Left ventricle myocardium inferior (tissue), 1 donor: Measurements from ENCODE around the gene ASCC1. TPM values are rescaled to one million over a fixed set of nuclear protein-coding genes. Genes with fewer than 3 reads are reported as not detected.
"Not testable (repeated sequence)": the region's sequence is repeated elsewhere in the genome, so short reads cannot be mapped to it uniquely, and the experiment has no call there.

Experiments used
- DNase-seq: peaks from one replicate; pipeline ENCODE4 v3.0.0-alpha.2; 2020
- H3K27ac ChIP-seq: fragments of 200-600 bp; replicated peaks from 2 replicates; pipeline ENCODE4 v1.8.0; 2021
- H3K27me3 ChIP-seq: fragments of 200-600 bp; 2 replicates; pipeline ENCODE4 v1.8.0; 2021; ENCODE audit warnings: low read depth
- H3K36me3 ChIP-seq: fragments of 200-600 bp; 2 replicates; pipeline ENCODE4 v1.8.0; 2021
- H3K4me1 ChIP-seq: fragments of 200-600 bp; 2 replicates; pipeline ENCODE4 v1.8.0; 2021
- H3K4me3 ChIP-seq: fragments of 200-600 bp; 2 replicates; pipeline ENCODE4 v1.8.0; 2021; ENCODE audit warnings: mild to moderate bottlenecking, moderate library complexity
- H3K9me3 ChIP-seq: fragments of 200-600 bp; replicated peaks from 2 replicates; pipeline ENCODE4 v1.8.0; 2021
- intact Hi-C: fragments of 100-400 bp; cut with micrococcal nuclease; formaldehyde crosslinking; loops from one replicate; pipeline ENCODE4 v1.11.0; 2022
- total RNA-seq: library from RNA; stranded (reverse); fragmentation: NEBNext Ultra II Directional; extraction: Animal tissue kit (Norgen Biotek cat#: 25700); gene quantifications from one replicate; pipeline ENCODE4 v1.2.1, GENCODE V29; 2021
- TF ChIP-seq, protein P1 (sequence below): fragments of 200-600 bp; IDR thresholded peaks from 2 replicates; pipeline ENCODE4 v1.8.0; 2021; ENCODE audit warnings: antibody characterized with exemption, mild to moderate bottlenecking, borderline replicate concordance
- donor health status: DM: no; HTN: yes; CAD: no; lungs with severe emphysema.

ASCC1 gene
- total RNA-seq, 1 donor from 2014 or later, result 37.0 TPM

DNA sequence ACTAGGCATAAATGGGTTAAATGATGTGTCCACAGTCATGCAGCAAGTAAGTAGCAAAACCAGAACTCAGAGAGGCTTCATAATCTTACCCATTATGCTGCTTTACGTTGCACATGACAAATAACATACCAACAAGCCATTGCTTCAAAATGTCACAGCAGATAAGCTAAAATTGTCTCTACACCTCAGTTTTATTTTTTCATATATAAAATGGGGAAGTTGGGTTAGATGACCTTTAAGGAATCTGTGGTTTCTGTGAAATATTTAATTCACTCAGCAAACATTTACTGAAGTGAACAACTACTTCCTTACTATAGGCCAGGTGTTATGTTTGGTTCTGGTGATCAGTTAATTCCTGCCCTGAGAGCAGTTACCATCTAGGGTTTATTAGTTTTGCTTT is 2.2 kb upstream of the ASCC1 start:
- H3K27me3 ChIP-seq, result no peaks in the 10 kb centered on the region
- peak overlapping the region; percentile 69 for H3K4me3 ChIP-seq
- peak overlapping the region; percentile 98 for H3K27ac ChIP-seq
- H3K36me3 ChIP-seq, result peaks cover 17% of the 10 kb centered on the region
- intact Hi-C loops, result no loop called here
- peaks cover 82% of the 10 kb centered on the region for H3K4me1 ChIP-seq
- no peaks in the 10 kb centered on the region for H3K9me3 ChIP-seq
- TF ChIP-seq, protein P1, sequence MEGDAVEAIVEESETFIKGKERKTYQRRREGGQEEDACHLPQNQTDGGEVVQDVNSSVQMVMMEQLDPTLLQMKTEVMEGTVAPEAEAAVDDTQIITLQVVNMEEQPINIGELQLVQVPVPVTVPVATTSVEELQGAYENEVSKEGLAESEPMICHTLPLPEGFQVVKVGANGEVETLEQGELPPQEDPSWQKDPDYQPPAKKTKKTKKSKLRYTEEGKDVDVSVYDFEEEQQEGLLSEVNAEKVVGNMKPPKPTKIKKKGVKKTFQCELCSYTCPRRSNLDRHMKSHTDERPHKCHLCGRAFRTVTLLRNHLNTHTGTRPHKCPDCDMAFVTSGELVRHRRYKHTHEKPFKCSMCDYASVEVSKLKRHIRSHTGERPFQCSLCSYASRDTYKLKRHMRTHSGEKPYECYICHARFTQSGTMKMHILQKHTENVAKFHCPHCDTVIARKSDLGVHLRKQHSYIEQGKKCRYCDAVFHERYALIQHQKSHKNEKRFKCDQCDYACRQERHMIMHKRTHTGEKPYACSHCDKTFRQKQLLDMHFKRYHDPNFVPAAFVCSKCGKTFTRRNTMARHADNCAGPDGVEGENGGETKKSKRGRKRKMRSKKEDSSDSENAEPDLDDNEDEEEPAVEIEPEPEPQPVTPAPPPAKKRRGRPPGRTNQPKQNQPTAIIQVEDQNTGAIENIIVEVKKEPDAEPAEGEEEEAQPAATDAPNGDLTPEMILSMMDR, result no peak
- no peak for DNase-seq

DNA sequence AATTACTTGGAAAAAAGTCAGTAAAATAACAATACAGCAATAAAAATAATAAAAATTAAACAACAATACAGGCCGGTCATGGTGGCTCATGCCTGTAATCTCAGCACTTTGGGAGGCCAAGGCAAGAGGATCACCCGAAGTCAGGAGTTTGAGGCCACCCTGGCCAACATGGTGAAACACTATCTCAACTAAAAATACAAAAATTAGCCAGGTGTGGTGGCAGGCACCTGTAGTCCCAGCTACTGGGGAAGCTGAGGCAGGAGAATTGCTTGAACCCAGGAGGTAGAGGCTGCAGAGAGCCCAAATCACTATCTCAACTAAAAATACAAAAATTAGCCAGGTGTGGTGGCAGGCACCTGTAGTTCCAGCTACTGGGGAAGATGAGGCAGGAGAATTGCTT is 4.2 kb downstream of the ASCC1 start:
- intact Hi-C loops, H3K9me3 ChIP-seq, H3K4me3 ChIP-seq, DNase-seq, H3K27ac ChIP-seq, H3K27me3 ChIP-seq: not testable (repeated sequence)
- peaks cover 26% of the 10 kb centered on the region for H3K4me1 ChIP-seq
- peaks cover 56% of the 10 kb centered on the region for H3K36me3 ChIP-seq

DNA sequence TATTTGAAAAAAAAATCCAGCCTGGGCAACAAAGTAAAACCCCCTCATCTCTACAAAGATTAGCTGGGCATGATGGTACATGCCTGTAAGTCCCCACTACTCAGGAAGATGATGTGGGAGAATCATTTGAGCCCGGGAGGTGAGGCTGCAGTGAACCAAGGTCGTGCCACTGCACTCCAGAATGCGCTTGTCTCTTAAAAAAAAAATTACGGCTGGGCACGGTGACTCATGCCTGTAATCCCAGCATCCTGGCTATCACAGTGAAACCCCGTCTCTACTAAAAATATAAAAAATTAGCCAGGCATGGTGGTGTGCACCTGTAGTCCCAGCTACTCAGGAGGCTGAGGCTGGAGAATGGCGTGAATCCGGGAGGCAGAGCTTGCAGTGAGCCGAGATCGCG is 4.7 kb downstream of the ASCC1 start:
- DNase-seq, intact Hi-C loops, H3K4me3 ChIP-seq, H3K27ac ChIP-seq, H3K27me3 ChIP-seq, H3K9me3 ChIP-seq: not testable (repeated sequence)
- Histone ChIP-seq H3K4me1 (peaks cover 22% of the 10 kb centered on the region), H3K36me3 (peaks cover 60% of the 10 kb centered on the region)

DNA sequence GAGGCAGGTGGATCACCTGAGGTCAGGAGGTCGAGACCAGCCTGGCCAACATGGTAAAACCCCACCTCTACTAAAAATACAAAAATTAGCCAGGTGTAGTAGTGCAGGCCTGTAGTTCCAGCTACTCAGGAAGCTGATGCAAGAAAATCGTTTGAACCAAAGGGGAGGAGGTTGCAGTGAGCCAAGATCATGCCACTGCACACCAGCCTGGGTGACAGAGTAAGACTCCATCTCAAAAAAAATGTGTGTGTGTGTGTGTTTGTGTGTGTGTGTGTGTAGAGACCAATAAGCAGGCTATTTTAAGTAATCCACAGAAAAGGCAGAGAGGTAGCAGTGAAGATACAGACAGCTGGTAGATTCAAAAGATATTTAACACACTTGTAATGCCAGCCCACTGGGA is 7.5 kb downstream of the ASCC1 start:
- H3K27me3 ChIP-seq, H3K27ac ChIP-seq, DNase-seq, H3K9me3 ChIP-seq, H3K4me3 ChIP-seq, intact Hi-C loops: not testable (repeated sequence)
- peaks cover 12% of the 10 kb centered on the region for H3K4me1 ChIP-seq
- peaks cover 88% of the 10 kb centered on the region for H3K36me3 ChIP-seq

DNA sequence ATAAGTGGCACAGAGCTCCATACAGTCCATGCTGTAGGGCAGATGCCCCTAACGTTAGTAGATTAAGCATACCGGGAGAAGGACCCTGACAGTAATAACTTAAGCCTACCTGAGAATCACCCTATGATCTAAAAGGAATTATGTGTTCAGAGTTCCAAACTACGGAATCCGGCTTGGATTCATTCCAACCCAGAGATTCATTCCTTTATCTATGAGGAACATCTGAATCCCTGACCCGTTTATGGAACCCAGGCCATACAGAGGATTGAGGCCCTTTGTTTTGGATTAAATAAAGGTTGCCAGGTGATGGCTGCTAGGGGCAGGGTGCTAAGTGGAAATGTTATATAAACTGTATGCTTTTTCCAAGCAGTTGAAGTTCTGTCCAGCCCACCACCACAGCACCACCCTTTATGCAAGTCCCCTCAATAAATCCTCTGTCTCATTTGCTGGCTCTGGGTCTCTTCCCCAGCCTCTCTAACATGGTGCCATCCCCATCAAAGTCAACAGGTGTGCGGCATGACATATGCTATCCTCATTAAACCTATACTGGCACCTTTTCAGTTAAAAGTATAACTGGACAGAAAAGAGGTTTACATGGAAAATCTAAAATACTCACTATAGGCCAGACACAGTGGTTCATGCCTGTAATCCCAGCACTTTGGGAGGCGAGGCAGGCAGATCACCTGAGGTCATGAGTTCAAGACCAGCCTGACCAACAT is 9.4 kb downstream of the ASCC1 start:
- Histone ChIP-seq H3K36me3 (peaks cover 99% of the 10 kb centered on the region), H3K9me3 (no peaks in the 10 kb centered on the region), H3K4me1 (peaks cover 11% of the 10 kb centered on the region), H3K4me3 (no peak overlapping the region), H3K27ac (no peak overlapping the region), H3K27me3 (no peaks in the 10 kb centered on the region)
- TF ChIP-seq, protein P1, result no peak
- intact Hi-C loops, result no loop called here
- no peak for DNase-seq

DNA sequence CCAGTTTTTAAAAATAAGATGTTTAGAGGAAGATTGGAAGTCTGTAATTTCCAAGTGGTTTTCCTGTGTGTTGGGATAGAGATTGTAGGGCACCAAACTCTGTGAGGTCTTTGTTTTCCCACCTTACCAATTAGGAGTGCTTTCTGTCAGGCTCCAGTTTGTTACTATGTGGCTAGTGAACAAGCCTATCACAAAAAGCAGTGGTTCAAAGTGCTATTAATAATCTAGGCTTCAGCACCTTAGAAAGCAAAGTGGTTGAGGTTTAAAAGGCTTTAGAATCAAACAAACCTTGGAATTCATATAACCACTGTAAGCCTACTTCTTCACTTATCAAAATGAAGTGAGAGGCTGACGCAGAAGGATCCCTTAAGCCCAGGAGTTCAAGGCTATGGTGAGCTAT is 11.4 kb downstream of the ASCC1 start:
- Histone ChIP-seq H3K9me3 (no peaks in the 10 kb centered on the region), H3K27me3 (no peaks in the 10 kb centered on the region), H3K36me3 (peaks cover 99% of the 10 kb centered on the region), H3K4me3 (no peak overlapping the region), H3K4me1 (peaks cover 20% of the 10 kb centered on the region), H3K27ac (peak overlapping the region; percentile 10)
- intact Hi-C loops, result no loop called here
- TF ChIP-seq, protein P1, result no peak
- no peak for DNase-seq

DNA sequence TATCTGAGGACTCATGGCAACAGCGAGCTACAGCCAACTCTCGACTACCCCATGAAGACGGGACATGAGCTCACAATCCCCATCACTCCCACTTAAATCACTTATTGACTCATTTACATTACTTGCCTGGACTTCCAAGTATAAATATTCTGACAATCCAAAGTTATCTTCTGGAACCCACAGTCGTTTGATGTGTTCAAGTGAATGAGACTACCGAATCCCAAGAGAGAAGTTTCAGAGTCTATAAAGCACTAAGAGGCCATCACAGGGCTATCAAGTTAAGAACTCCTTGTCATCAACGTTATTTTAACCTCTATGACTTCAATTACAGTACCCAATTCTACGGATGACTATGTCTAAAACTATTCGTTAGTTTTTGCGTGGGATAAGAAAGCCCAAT is 11.8 kb downstream of the ASCC1 start:
- H3K27me3 ChIP-seq, result no peaks in the 10 kb centered on the region
- H3K36me3 ChIP-seq, result peaks cover 99% of the 10 kb centered on the region
- H3K27ac ChIP-seq, result peak overlapping the region; percentile 10
- DNase-seq, result no peak
- H3K4me1 ChIP-seq, result peaks cover 20% of the 10 kb centered on the region
- intact Hi-C loops, result no loop called here
- TF ChIP-seq, protein P1, result no peak
- H3K4me3 ChIP-seq, result no peak overlapping the region
- no peaks in the 10 kb centered on the region for H3K9me3 ChIP-seq
